K562 treated with DMSO at 1 percent for 48 hours (cell line): Measurements from ENCODE around the gene MUC2. TPM values are rescaled to one million over a fixed set of nuclear protein-coding genes. Genes with fewer than 3 reads are reported as not detected.

Experiments used
- total RNA-seq: library from RNA; unstranded; fragments of 300-600 nt; gene quantifications from 2 replicates; pipeline ENCODE4 v1.2.3, GENCODE V29; 2022; ENCODE audit warnings: low replicate concordance; ENCODE audit errors: extremely low read depth

Gene MUC2
- not detected in 2 replicates for total RNA-seq

GRCh38 chr11:1074244-1075221 is at the start of gene MUC2:
TSS of gene MUC2 (plus strand) at chr11:1074874.

GRCh38 chr11:1036303-1036923 is 38.3 kb upstream of the MUC2 start, which contains the start of gene MUC6:
TSS of gene MUC6 (minus strand) at chr11:1036718. CDS start at chr11:1036655, 63 bp downstream.

Other genes starting within 250 kb of the MUC2 start
- gene CRACR2B, start 247.0 kb upstream of the MUC2 start, total RNA-seq: not detected in 2 replicates
- gene CD151, start 241.9 kb upstream of the MUC2 start, total RNA-seq: 775 TPM in 1 of 2 replicates, not detected in the other
- gene POLR2L, start 232.3 kb upstream of the MUC2 start, total RNA-seq: not detected in 2 replicates
- not detected in 2 replicates for gene TSPAN4, start 232.0 kb upstream of the MUC2 start, total RNA-seq
- gene CHID1, start 164.1 kb upstream of the MUC2 start, total RNA-seq: not detected in 2 replicates
- gene AP2A2, start 149.0 kb upstream of the MUC2 start, total RNA-seq: not detected in 2 replicates
- gene MUC6, start 38.2 kb upstream of the MUC2 start, total RNA-seq: not detected in 2 replicates
- not detected in 2 replicates for gene MUC5AC, start 83.1 kb downstream of the MUC2 start, total RNA-seq
- not detected in 2 replicates for gene MUC5B, start 148.2 kb downstream of the MUC2 start, total RNA-seq
- gene TOLLIP, start 234.8 kb downstream of the MUC2 start, total RNA-seq: not detected in 2 replicates